Measurements from ENCODE around the gene GTPBP4. TPM values are rescaled to one million over a fixed set of nuclear protein-coding genes. Genes with fewer than 3 reads are reported as not detected.
A peak's percentile ranks its signal among the peaks of the same experiment; 100 is the strongest.

Gene GTPBP4
- total and polyA plus RNA-seq, 9 of the 15 experiments (the other 6 are each of a cell fraction or from before 2014, with no cell fraction given), result 79.0 to 155 (median 128) TPM

GRCh38 chr10:1048349-1048731, 60.1 kb downstream of the GTPBP4 start (continued):
- TF ChIP-seq ZFP91 (CRISPR knock-in tag; IDR thresholded peaks at IDR 0.05) (0 out of 2 replicates have a peak, but pooled peaks have one; percentile 41), PML (IDR thresholded peaks at IDR 0.05; ENCODE audit: low read length) (no peak), CCNT2 (IDR thresholded peaks at IDR 0.05; ENCODE audit: borderline replicate concordance, extremely low read depth, insufficient read length, low read depth, low read length) (no peak), ZFP30 (CRISPR knock-in tag; IDR thresholded peaks at IDR 0.05; ENCODE audit: borderline replicate concordance) (no peak), FOXK2 (conservative IDR thresholded peaks at IDR 0.05 in 1 of 2, IDR thresholded peaks at IDR 0.05 in 1 of 2; ENCODE audit: low read depth in 2 of 2) (no peak), HES1 (IDR thresholded peaks at IDR 0.05; ENCODE audit: low read depth) (no peak), ZZZ3 (IDR thresholded peaks at IDR 0.05) (no peak), BDP1 (IDR thresholded peaks at IDR 0.05; ENCODE audit: insufficient read depth, insufficient read length) (no peak), RFX5 (IDR thresholded peaks at IDR 0.05; ENCODE audit: low read depth, low read length) (no peak), SAP30 (IDR thresholded peaks at IDR 0.05; ENCODE audit: borderline replicate concordance, insufficient read depth, low read depth, low read length, poor library complexity, severe bottlenecking) (peak; percentile 52), ZNF778 (CRISPR knock-in tag; IDR thresholded peaks at IDR 0.05) (no peak), ZBTB26 (CRISPR knock-in tag; IDR thresholded peaks at IDR 0.05) (no peak), RBM15 (IDR thresholded peaks at IDR 0.05; ENCODE audit: insufficient read depth, low read length) (no peak), BMI1 (IDR thresholded peaks at IDR 0.05; ENCODE audit: low read length) (no peak), NCOA2 (IDR thresholded peaks at IDR 0.05; ENCODE audit: partially characterized antibody in 2 of 2) (no peak), DPF2 (IDR thresholded peaks at IDR 0.05) (no peak), NKRF (IDR thresholded peaks at IDR 0.05; ENCODE audit: borderline replicate concordance) (peak; percentile 26; the same call in 1 of the 2 replicates), PPARD (CRISPR knock-in tag; IDR thresholded peaks at IDR 0.05) (no peak), NFRKB (IDR thresholded peaks at IDR 0.05; ENCODE audit: low read depth) (no peak), ZSCAN29 (IDR thresholded peaks at IDR 0.05) (no peak), MLX (CRISPR knock-in tag; conservative IDR thresholded peaks at IDR 0.05) (no peak), PHF20 (IDR thresholded peaks at IDR 0.05; ENCODE audit: partially characterized antibody) (peak; percentile 16), NCOA1 (IDR thresholded peaks at IDR 0.05; ENCODE audit: low read depth) (no peak), ZBTB1 (CRISPR knock-in tag; IDR thresholded peaks at IDR 0.05; ENCODE audit: borderline replicate concordance, low read depth) (no peak)

All from K562 (cell line).